H1 (cell line): ENCODE results near the gene DCUN1D4. TPM values are rescaled to one million over a fixed set of nuclear protein-coding genes. Genes with fewer than 3 reads are reported as not detected.

Source experiments
- CTCF ChIA-PET: fragments of 300-600 bp; sonication (Branson Sonifier 250); formaldehyde crosslinking; loops from one replicate; lab custom pipeline; 2021; ENCODE audit not compliant: partially characterized antibody; lab: Charles Lee
- POLR2A ChIA-PET: fragments of 300-600 bp; sonication (Branson Sonifier 250); formaldehyde crosslinking; loops from one replicate; lab custom pipeline; 2021; ENCODE audit warnings: inconsistent platforms; ENCODE audit not compliant: partially characterized antibody; lab: Charles Lee
- DNase-seq, 2 experiments: peaks; one replicate each; pipeline versions ENCODE4 v3.0.0 to v3.0.0-alpha.2; 2010 to 2022; ENCODE audit warnings: low spot score in 2 of 2, low read depth in 1 of 2, mixed read lengths in 1 of 2
- FAIRE-seq: peaks from 2 replicates; lab custom pipeline; 2011; peaks lifted over from hg19 to GRCh38; lab: Jason Lieb, UNC
- H2AFZ ChIP-seq: 2 replicates; pipeline ENCODE4 v1.8.1; 2012; ENCODE audit warnings: low read length, inconsistent platforms
- H2AK5ac ChIP-seq: 2 replicates; pipeline ENCODE4 v1.6.1; 2013; ENCODE audit warnings: low read depth, low read length
- H2BK120ac ChIP-seq: replicated peaks from 2 replicates; pipeline ENCODE3; 2013; ENCODE audit warnings: low read depth, low read length, inconsistent platforms
- H2BK12ac ChIP-seq: 2 replicates; pipeline ENCODE4 v1.6.1; 2013; ENCODE audit warnings: low read depth, low read length
- H2BK15ac ChIP-seq: 2 replicates; pipeline ENCODE4 v1.6.1; 2013; ENCODE audit warnings: low read length
- H2BK20ac ChIP-seq: 2 replicates; pipeline ENCODE4 v1.6.1; 2013; ENCODE audit warnings: low read length
- H2BK5ac ChIP-seq: 2 replicates; pipeline ENCODE4 v1.6.1; 2013; ENCODE audit warnings: low read depth, low read length
- H3K14ac ChIP-seq: 2 replicates; pipeline ENCODE4 v1.6.1; 2013; ENCODE audit warnings: inconsistent platforms; ENCODE audit not compliant: insufficient read length
- H3K18ac ChIP-seq: 2 replicates; pipeline ENCODE4 v1.6.1; 2013; ENCODE audit warnings: low read length; ENCODE audit errors: extremely low read depth
- H3K23ac ChIP-seq: 2 replicates; pipeline ENCODE4 v1.6.1; 2013; ENCODE audit warnings: inconsistent platforms; ENCODE audit not compliant: insufficient read length
- H3K23me2 ChIP-seq: 2 replicates; pipeline ENCODE4 v1.6.1; 2013; ENCODE audit warnings: low read depth, low read length
- H3K27ac ChIP-seq: 2 replicates; pipeline ENCODE4 v1.6.1; 2011; ENCODE audit warnings: low read depth, low read length, inconsistent platforms
- H3K27me3 ChIP-seq, 4 experiments: replicated peaks in 1 of 4; 1 replicate in 1 of 4; 2 replicates in 3 of 4; pipeline versions ENCODE4 v1.6.1 to v1.8.1; 2011 to 2013; ENCODE audit warnings: low read length in 3 of 4, mild to moderate bottlenecking in 3 of 4, inconsistent platforms in 2 of 4, mixed read lengths in 2 of 4, moderate library complexity in 1 of 4; ENCODE audit not compliant: control insufficient read depth in 3 of 4, insufficient read depth in 3 of 4; ENCODE audit errors: extremely low read depth in 1 of 4
- H3K36me3 ChIP-seq, 4 experiments: 2 replicates each; pipeline versions ENCODE4 v1.6.1 to v1.8.1; 2011 to 2013; ENCODE audit warnings: mild to moderate bottlenecking in 4 of 4, low read length in 3 of 4, moderate library complexity in 2 of 4, control low read depth in 1 of 4, inconsistent platforms in 1 of 4; ENCODE audit not compliant: insufficient read depth in 4 of 4, control insufficient read depth in 2 of 4
- H3K4ac ChIP-seq: replicated peaks from 2 replicates; pipeline ENCODE3; 2013; ENCODE audit warnings: low read length, low read depth, mixed read lengths, inconsistent platforms; ENCODE audit not compliant: insufficient read length
- H3K4me1 ChIP-seq, 4 experiments: replicated peaks in 1 of 4; 1 replicate in 1 of 4; 2 replicates in 3 of 4; pipeline versions ENCODE4 v1.6.1 to v1.8.1; 2011 to 2013; ENCODE audit warnings: low read length in 3 of 4, inconsistent platforms in 2 of 4, mixed read lengths in 1 of 4; ENCODE audit not compliant: insufficient read depth in 4 of 4, control insufficient read depth in 3 of 4
- H3K4me2 ChIP-seq, 2 experiments: 2 replicates each; pipeline versions ENCODE4 v1.6.1 to v1.8.1; 2011 to 2013; ENCODE audit warnings: low read depth in 2 of 2, low read length in 2 of 2, control low read depth in 1 of 2, inconsistent platforms in 1 of 2, mild to moderate bottlenecking in 1 of 2; ENCODE audit not compliant: insufficient read depth in 1 of 2
- H3K4me3 ChIP-seq, 4 experiments: fragments of 200-600, 300-600 bp in 1 of 4; sonication (generic), shearing (Covaris generic), sonication (Bioruptor Twin) in 1 of 4; 2 replicates each; pipeline versions ENCODE4 v1.5.1 to v1.8.1; 2011 to 2016; ENCODE audit warnings: low read length in 4 of 4, low read depth in 3 of 4, control low read depth in 2 of 4, inconsistent platforms in 2 of 4, mild to moderate bottlenecking in 2 of 4, mixed read lengths in 1 of 4, moderate library complexity in 1 of 4; ENCODE audit not compliant: insufficient read depth in 2 of 4; ENCODE audit errors: extremely low read depth in 1 of 4
- H3K56ac ChIP-seq: replicated peaks from 2 replicates; pipeline ENCODE3; 2013; ENCODE audit warnings: low read depth, mild to moderate bottlenecking, mixed read lengths, low read length, inconsistent platforms; ENCODE audit not compliant: insufficient read length
- H3K79me1 ChIP-seq: 2 replicates; pipeline ENCODE4 v1.6.1; 2013; ENCODE audit warnings: low read depth, low read length, control low read depth
- H3K79me2 ChIP-seq, 2 experiments: 2 replicates each; pipeline versions ENCODE4 v1.6.1 to v1.8.1; 2012 to 2013; ENCODE audit warnings: low read length in 2 of 2, mild to moderate bottlenecking in 2 of 2, inconsistent platforms in 1 of 2; ENCODE audit not compliant: insufficient read depth in 2 of 2, control insufficient read depth in 1 of 2
- H3K9ac ChIP-seq, 4 experiments: replicated peaks in 1 of 4; 1 replicate in 1 of 4; 2 replicates in 3 of 4; pipeline versions ENCODE4 v1.6.1 to v1.8.1; 2011 to 2013; ENCODE audit warnings: low read depth in 3 of 4, low read length in 3 of 4, control low read depth in 2 of 4, mild to moderate bottlenecking in 2 of 4, moderate library complexity in 2 of 4, inconsistent platforms in 1 of 4; ENCODE audit errors: extremely low read depth in 1 of 4
- H3K9me3 ChIP-seq, 2 experiments: 2 replicates each; pipeline versions ENCODE4 v1.6.1 to v1.8.1; 2012 to 2013; ENCODE audit warnings: mild to moderate bottlenecking in 2 of 2, moderate library complexity in 2 of 2, control low read depth in 1 of 2, inconsistent platforms in 1 of 2, low read depth in 1 of 2, low read length in 1 of 2, mixed read lengths in 1 of 2; ENCODE audit not compliant: insufficient read depth in 2 of 2
- H4K20me1 ChIP-seq, 2 experiments: replicated peaks in 1 of 2; 2 replicates each; pipeline versions ENCODE3 to v1.8.1; 2011 to 2013; ENCODE audit warnings: inconsistent platforms in 2 of 2, low read length in 2 of 2, mild to moderate bottlenecking in 1 of 2; ENCODE audit not compliant: insufficient read depth in 2 of 2, control insufficient read depth in 1 of 2
- H4K5ac ChIP-seq: 2 replicates; pipeline ENCODE4 v1.6.1; 2013; ENCODE audit warnings: low read length, low read depth, mixed read lengths, inconsistent platforms; ENCODE audit not compliant: insufficient read length
- H4K8ac ChIP-seq: 2 replicates; pipeline ENCODE4 v1.8.0; 2013; ENCODE audit warnings: mild to moderate bottlenecking, moderate library complexity, low read length, inconsistent platforms; ENCODE audit not compliant: insufficient read depth; ENCODE audit errors: extremely low read depth
- H4K91ac ChIP-seq: replicated peaks from 2 replicates; pipeline ENCODE3; 2013; ENCODE audit warnings: low read length, mixed read lengths, inconsistent platforms; ENCODE audit not compliant: insufficient read length
- BRCA1 ChIP-seq: IDR thresholded peaks from 2 replicates; pipeline ENCODE4 v1.6.1; 2012; ENCODE audit warnings: low read depth, low read length, improper control_type of control experiment
- CHD1 ChIP-seq: IDR thresholded peaks from 2 replicates; pipeline ENCODE4 v1.6.1; 2012; ENCODE audit warnings: low read depth, low read length, improper control_type of control experiment
- JUND ChIP-seq: IDR thresholded peaks from 2 replicates; pipeline ENCODE4 v1.6.1; 2011; ENCODE audit warnings: mild to moderate bottlenecking, improper control_type of control experiment, low read length
- KDM4A ChIP-seq: IDR thresholded peaks from one replicate; pipeline ENCODE4 v1.7.1; 2012; ENCODE audit warnings: low read depth, mild to moderate bottlenecking, moderate library complexity, low read length, inconsistent platforms; ENCODE audit not compliant: severe bottlenecking
- MAX ChIP-seq: IDR thresholded peaks from 2 replicates; pipeline ENCODE4 v1.6.1; 2012; ENCODE audit warnings: inconsistent platforms
- NANOG ChIP-seq: IDR thresholded peaks from 2 replicates; pipeline ENCODE4 v1.6.1; 2011; ENCODE audit warnings: low read length, low read depth, mild to moderate bottlenecking, inconsistent platforms; ENCODE audit not compliant: insufficient read depth, poor library complexity, severe bottlenecking
- RFX5 ChIP-seq: IDR thresholded peaks from 2 replicates; pipeline ENCODE4 v1.6.1; 2011; ENCODE audit warnings: low read depth, low read length, improper control_type of control experiment, borderline replicate concordance
- WGBS, 2 experiments: shearing (Covaris generic) in 1 of 2; methylation state at CpG; one replicate each; pipeline versions ENCODE4 v1.1.6 to v1.1.7; 2013 to 2015; ENCODE audit warnings: low lambda C conversion rate in 2 of 2, mixed read lengths in 2 of 2, inconsistent platforms in 1 of 2, low coverage in 1 of 2, missing lambda C conversion rate in 1 of 2; ENCODE audit not compliant: insufficient replicate concordance in 2 of 2, insufficient coverage in 1 of 2, insufficient read length in 1 of 2; ENCODE audit errors: extremely low coverage in 1 of 2, missing lambda C conversion rate in 1 of 2; 5-methylcytosine and 5-hydroxymethylcytosine counted together
- polyA plus RNA-seq, 7 experiments: library from polyadenylated mRNA; depleted of rRNA in 3 of 7; stranded (reverse) in 5 of 7; unstranded in 2 of 7; fragments of >200 nt in 5 of 7; fragments of 200-250 nt in 2 of 7; gene quantifications; 1 replicate in 5 of 7; 2 replicates in 1 of 7; 4 replicates in 1 of 7; pipeline versions ENCODE4 v1.2.1 to v1.2.3, GENCODE V29; 2011 to 2013; ENCODE audit warnings: missing spikeins in 2 of 7, mixed read lengths in 2 of 7
- total RNA-seq: library from RNA; stranded (reverse); fragmentation: NEBNext Ultra II Directional; extraction: Animal tissue kit (Norgen Biotek cat#: 25700); gene quantifications from 2 replicates; pipeline ENCODE4 v1.2.1, GENCODE V29; 2021

The DCUN1D4 gene
- total and polyA plus RNA-seq, 2 of the 8 experiments (the other 6 are each of a cell fraction or from before 2014, with no cell fraction given) = 22.9 to 55.9 TPM

- H3K4me2 ChIP-seq = no peak overlapping the region
- H3K27ac ChIP-seq = no peak overlapping the region
- H3K56ac ChIP-seq = no peak overlapping the region
These were observed 100.3 kb downstream of the DCUN1D4 start for GRCh38 chr4:51943221-51943620.

More at GRCh38 chr4:51943221-51943620, 100.3 kb downstream of the DCUN1D4 start:
- ChIA-PET CTCF (no interaction called here), POLR2A (no interaction called here)
- no peaks in the 10 kb centered on the region; a peak in 1 of 8 replicates for H3K36me3 ChIP-seq
- DNase-seq (no peak), FAIRE-seq (no peak)
- H2BK12ac ChIP-seq = no peak overlapping the region
- H3K79me2 ChIP-seq = no peaks in the 10 kb centered on the region
- no peak overlapping the region for H2BK120ac ChIP-seq
- H4K8ac ChIP-seq = no peak overlapping the region
- no peak overlapping the region for H3K4ac ChIP-seq
- H3K79me1 ChIP-seq = no peaks in the 10 kb centered on the region
- no peak overlapping the region for H3K23ac ChIP-seq
- no peak overlapping the region for H2BK20ac ChIP-seq
- no peak overlapping the region for H4K5ac ChIP-seq
- no peak overlapping the region for H3K18ac ChIP-seq
- no peak overlapping the region for H3K9ac ChIP-seq
- H2AK5ac ChIP-seq = no peak overlapping the region
- TF ChIP-seq KDM4A = no peak
- TF ChIP-seq MAX = no peak
- no peak for TF ChIP-seq CHD1
- TF ChIP-seq NANOG = no peak
- no peak for TF ChIP-seq RFX5
- 0 out of 2 replicates have a peak, but pooled peaks have one; percentile 5 for TF ChIP-seq JUND
- no peak for TF ChIP-seq BRCA1
- H4K91ac ChIP-seq = no peak overlapping the region
- H3K27me3 ChIP-seq = no peaks in the 10 kb centered on the region
- no peaks in the 10 kb centered on the region for H3K4me1 ChIP-seq
- H2BK5ac ChIP-seq = no peak overlapping the region
- H4K20me1 ChIP-seq = no peaks in the 10 kb centered on the region
- no peak overlapping the region for H2BK15ac ChIP-seq
- no peak overlapping the region for H3K4me3 ChIP-seq
- H3K14ac ChIP-seq = no peak overlapping the region
- WGBS, 2 experiments = 86% methylated on average over 6 of the region's 6 CpGs; no CpG with 5 or more reads in 1 of the 2 experiments
- H2AFZ ChIP-seq = no peak overlapping the region
- peaks cover 10% of the 10 kb centered on the region in 2 experiments for H3K9me3 ChIP-seq
- no peaks in the 10 kb centered on the region for H3K23me2 ChIP-seq
